DMS53 treated with DMSO at 0.1 percent for 48 hours (cell line): ENCODE data around the gene TWSG1.

Source experiments
- DNase-seq: peaks from one replicate; lab custom pipeline; 2025; ENCODE audit not compliant: unreplicated experiment; lab: John Stamatoyannopoulos, UW

Gene TWSG1

GRCh38 chr18:9334329-9334972, at the start of gene TWSG1:
Gene TWSG1, plus strand, starts transcription at chr18:9334773. Its CDS starts 2,457 bp downstream, at chr18:9337230.
- DNase-seq: peak; percentile 86

- DNase-seq: no peak
Observed at GRCh38 chr18:9285604-9286003, 49.0 kb upstream of the TWSG1 start.

GRCh38 chr18:9287036-9287435, 47.5 kb upstream of the TWSG1 start:
- DNase-seq: no peak

- no peak for DNase-seq
Observed at GRCh38 chr18:9289698-9290097, 44.9 kb upstream of the TWSG1 start.

GRCh38 chr18:9290156-9290555, 44.4 kb upstream of the TWSG1 start:
- DNase-seq: no peak

GRCh38 chr18:9292047-9292446, 42.5 kb upstream of the TWSG1 start:
- DNase-seq: no peak

GRCh38 chr18:9293948-9294347, 40.6 kb upstream of the TWSG1 start:
- DNase-seq: no peak

- no peak for DNase-seq
Observed at GRCh38 chr18:9296233-9297006, 38.2 kb upstream of the TWSG1 start.

- DNase-seq: no peak
Observed at GRCh38 chr18:9297007-9297393, 37.6 kb upstream of the TWSG1 start.

GRCh38 chr18:9304388-9305070, 30.0 kb upstream of the TWSG1 start:
- peak; percentile 46 for DNase-seq

GRCh38 chr18:9319333-9319732, 15.2 kb upstream of the TWSG1 start:
- DNase-seq: no peak

- no peak for DNase-seq
Observed at GRCh38 chr18:9321017-9321452, 13.5 kb upstream of the TWSG1 start.

- DNase-seq: no peak
Observed at GRCh38 chr18:9321736-9322135, 12.8 kb upstream of the TWSG1 start.

- no peak for DNase-seq
Observed at GRCh38 chr18:9322744-9323143, 11.8 kb upstream of the TWSG1 start.

GRCh38 chr18:9323750-9324445, 10.7 kb upstream of the TWSG1 start:
- no peak for DNase-seq

- DNase-seq: no peak
Observed at GRCh38 chr18:9325716-9326115, 8.9 kb upstream of the TWSG1 start.

GRCh38 chr18:9328776-9329175, 5.8 kb upstream of the TWSG1 start:
- no peak for DNase-seq

GRCh38 chr18:9329471-9329870, 5.1 kb upstream of the TWSG1 start:
- peak; percentile 91 for DNase-seq

- no peak for DNase-seq
Observed at GRCh38 chr18:9330419-9330818, 4.2 kb upstream of the TWSG1 start.

GRCh38 chr18:9333441-9334328, 888 bp upstream of the TWSG1 start:
- DNase-seq: peak; percentile 84
